ENCODE results near the gene SGCD.
"Not testable (repeated sequence)": the region's sequence is repeated elsewhere in the genome, so short reads cannot be mapped to it uniquely, and the experiment has no call there.

The SGCD gene

DNA sequence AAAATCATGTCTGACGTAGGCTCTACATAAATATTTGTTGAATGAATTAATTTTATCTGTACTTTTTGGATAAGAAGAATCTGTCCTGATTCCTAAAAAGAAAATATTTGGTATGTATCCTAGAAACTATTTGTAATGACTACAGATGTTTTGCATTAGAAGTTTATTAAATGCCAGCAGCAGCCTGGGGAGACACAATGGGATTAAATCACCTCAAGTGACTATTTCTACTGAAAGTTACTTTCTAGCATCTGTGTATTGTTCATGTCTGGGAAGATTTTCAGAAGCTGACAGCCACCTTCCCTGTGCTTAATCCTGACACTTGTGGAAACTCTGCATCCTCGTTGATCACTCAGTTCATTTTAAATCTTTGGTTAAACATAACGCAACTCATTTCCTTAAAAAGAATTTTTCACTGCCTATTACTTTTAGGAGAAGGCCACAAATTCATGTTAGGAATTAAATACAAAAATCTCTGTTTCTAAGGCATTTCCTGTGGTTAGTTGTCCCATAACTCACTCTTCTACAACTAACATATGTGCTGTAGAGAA, 313.8 kb downstream of the SGCD start:
- no peak for DNase-seq (ENCODE audit: low read depth)

DNA sequence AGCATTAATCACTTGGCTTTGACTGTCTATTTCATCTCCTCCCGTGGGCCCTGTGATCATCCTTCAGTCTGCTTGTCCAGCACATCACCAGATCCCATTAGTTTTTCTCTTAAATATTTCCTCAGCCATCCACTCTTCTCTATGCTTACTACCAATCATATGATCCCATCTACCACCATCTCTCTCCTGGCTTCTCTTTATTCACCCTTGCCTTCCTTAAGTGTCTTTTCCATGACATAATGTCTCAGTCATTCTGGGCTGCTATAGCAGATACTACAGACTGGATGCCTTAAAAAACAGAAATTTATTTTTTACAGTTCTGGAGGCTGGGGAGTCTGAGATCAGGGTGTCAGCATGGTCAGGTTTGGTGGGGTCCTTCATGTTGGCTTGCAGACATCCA, 314.7 kb downstream of the SGCD start:
- DNase-seq (ENCODE audit: low read depth): no peak

DNA sequence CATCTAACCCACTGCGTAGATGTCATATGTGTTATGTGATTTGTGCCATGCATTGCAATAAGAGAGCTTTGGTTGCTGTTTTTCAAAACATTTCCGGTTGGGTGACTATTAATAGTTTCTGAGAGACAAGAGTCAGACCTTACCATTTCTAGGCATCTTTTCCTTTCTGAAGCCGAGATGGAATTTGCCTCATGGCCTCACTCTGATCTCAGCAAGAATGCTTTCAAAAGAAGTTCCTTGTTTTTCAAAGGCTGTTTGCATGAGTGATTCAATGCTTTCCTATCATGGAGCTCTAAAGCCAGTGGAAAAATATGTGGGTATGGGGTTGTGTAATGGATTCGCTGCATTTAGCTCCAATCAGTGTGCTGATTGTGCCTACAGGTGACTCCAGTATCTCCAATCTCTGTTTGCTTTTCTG, 320.1 kb downstream of the SGCD start:
- no peak for DNase-seq (ENCODE audit: low read depth)

DNA sequence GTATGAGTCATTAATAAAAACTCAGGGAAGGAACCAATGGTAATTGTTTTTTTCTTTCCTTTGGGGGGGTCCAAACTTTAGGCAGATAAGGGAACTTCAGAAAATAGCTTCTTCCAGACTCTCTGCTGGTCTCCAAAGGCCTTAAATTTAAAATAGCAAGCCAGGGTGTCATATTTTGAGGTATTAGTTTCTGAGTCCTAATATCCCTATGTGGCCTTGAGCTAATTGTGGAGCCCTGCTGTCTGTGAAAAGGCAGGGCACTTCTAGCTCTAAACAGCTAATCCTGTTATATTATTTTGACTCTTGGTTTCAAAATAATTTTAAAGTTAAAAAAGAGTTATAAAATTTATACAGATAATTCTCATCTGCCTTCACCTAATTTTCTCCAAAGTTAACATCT, 327.5 kb downstream of the SGCD start:
- no peak for DNase-seq (ENCODE audit: low read depth)

DNA sequence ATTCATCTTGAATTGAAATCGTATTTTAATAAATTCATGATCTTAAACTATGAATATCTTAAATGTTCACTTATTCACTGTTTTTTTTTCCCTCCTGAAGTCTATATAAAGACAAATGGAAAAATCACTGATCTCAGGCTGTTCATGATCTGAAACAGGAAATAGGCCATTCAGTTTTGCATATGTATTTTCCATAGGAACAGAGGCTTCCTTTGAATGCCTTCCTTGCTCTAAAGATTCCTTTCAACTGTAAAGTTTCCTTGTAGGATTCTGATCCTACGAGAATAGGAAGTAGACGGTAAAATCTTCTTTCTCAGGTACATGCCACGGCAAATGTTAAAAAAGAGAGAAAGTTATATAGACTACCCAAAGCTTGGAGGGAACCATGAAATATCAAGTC, 328.8 kb downstream of the SGCD start:
- DNase-seq (ENCODE audit: low read depth): no peak

DNA sequence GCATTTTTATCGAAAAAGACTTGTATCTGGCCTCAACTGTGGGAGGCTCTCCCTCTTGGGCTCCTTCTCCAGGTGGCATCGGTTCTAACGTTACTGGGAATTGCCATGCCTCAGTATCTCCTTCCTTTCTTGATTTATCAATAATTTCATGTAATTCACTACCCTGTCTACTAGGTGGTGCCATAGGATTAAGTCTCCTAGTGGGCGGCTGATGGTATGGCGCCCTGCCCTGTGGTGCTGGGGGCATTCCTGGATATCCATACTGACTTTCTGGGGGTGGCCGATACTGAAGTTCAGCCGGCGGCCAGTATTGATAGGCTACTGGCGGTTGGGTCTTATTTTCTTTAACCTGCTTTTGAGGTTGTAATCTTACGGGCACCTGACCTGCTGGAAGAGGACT, 337.9 kb downstream of the SGCD start:
- not testable (repeated sequence) for DNase-seq (ENCODE audit: low read depth)

DNA sequence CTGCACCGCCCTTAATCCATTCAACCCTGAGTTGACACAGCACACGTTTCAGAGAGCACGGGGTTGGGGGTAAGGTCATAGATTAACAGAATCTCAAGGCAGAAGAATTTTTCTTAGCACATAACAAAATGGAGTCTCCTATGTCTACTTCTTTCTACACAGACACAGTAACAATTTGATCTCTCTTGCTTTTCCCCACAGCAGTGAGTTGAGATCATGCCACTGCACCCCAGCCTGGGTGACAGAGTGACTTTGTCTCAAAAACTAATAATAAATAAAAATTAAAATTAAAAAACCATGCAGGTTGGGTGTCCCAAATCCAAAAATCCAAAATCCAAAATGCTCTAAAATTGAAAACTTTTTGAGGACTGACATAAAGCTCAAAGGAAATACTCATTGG, 339.7 kb downstream of the SGCD start:
- not testable (repeated sequence) for DNase-seq (ENCODE audit: low read depth)

DNA sequence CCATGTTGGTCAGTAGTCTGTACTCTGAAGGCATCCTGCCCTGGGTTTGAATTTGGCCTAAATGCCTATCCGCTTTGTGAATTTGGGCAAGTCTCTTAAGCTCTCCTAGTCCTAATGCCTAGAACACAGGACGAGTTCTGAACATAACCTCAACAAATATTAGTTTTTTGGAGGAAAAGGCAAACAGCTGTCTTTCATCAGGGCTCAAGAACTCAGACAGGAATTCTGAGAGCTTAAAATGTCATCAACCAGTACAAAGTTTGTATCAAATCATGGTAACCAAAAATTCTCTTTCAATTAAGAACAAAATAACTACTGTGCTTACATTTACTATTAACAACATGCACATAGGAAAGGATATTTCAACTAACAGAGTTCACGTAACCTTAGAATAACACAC, 340.7 kb downstream of the SGCD start:
- DNase-seq (ENCODE audit: low read depth): no peak

DNA sequence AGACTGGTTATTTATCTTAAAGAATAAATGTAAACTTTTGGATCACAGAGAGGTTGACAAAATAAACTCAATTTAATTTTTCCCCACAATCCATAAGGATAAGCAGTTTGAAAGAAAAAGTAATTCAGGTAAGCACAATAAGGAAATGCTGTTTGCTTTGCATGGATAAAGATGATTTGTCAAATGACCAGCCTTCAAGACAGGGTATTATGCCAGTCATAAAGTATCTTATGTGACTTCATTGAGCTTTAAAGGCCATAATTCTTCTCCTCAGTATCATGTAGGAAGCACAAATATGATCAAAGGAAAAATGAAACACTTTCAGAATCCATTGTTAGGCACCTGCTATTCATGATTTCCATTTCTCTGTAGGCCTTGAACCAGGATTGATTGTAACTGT, 342.5 kb downstream of the SGCD start:
- DNase-seq (ENCODE audit: low read depth): no peak

DNA sequence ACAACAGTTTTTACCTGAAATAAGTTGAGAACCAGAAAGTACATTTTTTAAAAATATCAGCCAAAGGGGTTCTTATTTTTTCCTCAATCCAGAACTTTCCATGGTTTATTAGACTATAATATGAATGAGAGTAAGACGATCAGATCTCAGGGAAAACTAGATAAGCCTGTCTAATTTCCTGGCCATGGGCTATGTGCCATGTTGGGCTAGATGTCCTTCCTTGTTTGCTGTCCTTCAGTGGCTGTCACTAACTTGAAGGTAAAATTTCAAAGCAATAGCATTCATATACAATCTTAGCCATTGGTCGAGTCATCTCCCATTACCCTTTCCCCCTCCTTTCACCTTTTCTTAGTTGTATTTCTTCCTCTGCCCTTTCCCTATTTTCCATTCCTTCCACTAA, 343.7 kb downstream of the SGCD start:
- DNase-seq (ENCODE audit: low read depth): no peak

DNA sequence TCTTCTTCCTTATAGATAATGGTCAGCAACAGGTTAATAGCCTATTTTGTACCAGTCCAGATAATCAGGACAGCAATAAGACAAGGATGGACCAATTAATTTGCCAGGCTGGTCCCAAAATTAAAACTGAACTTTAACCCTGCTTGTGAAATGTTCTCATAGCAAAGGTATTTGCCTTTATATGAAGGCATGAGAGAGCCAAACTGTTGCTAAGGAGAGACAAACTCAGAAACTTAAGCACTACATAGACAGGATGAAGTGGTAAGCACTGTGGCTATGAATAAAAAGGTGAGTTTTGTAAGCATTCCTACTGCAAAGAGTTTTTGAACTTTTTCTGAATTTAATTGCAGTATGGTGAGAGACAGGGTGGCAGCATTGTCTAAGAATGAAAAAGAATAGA, 348.4 kb downstream of the SGCD start:
- DNase-seq (ENCODE audit: low read depth): no peak

DNA sequence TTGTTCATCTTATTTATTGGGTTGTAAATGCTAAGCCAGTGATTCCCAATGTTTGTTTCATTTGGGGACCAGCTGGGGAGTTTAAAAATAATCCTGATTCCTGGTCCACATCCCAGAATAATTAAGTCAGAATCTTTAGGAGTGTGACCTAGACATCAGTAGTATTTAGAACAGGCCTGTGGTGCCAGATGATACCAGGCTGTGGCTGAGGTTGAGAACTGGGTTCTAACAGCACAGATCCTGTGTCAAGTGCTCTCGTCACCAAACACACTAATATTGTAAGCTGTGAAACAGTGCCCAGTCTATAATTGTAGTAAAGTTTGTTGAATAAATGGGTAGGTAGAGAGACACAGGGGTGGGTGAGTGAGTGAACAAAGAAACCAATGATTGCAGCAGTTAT, 351.0 kb downstream of the SGCD start:
- DNase-seq (ENCODE audit: low read depth): no peak

DNA sequence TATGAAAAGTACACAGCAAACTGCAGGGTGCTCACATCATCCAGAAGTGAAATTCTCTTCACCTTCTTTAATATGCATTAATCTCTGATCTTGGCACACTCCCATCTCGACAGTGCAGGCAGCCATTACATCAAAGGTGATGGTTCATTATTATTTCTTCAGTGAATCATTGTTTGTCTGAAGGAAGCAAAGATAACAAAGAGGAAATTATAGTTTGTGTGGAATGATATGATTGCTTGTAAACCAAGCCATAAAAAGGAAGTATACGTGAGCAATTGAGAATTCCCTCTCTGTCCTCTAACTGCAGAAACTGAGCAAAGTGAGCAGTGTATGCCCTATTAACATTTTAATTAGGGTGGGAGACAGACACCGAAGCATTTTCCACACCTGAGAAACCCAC, 351.5 kb downstream of the SGCD start:
- no peak for DNase-seq (ENCODE audit: low read depth)

DNA sequence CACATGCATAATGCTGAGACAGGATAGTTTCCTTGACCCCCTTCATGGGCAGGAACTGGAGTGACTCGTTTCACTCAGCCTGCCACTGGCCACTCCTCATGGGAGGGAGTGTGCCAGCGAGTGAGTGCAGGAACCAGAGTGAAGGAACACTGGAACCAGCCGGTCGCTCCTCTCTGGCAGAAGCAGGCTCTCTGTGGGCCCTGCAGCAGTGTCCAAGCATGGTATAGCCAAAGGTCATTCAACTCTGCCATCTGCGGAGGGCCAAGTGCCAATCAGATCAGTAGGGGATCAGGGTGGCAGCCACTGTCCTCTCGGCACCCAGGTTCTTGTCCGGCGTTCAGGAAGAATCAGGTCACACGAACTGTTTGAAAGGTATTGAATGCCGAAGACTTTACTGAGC, 353.9 kb downstream of the SGCD start:
- DNase-seq (ENCODE audit: low read depth): no peak

DNA sequence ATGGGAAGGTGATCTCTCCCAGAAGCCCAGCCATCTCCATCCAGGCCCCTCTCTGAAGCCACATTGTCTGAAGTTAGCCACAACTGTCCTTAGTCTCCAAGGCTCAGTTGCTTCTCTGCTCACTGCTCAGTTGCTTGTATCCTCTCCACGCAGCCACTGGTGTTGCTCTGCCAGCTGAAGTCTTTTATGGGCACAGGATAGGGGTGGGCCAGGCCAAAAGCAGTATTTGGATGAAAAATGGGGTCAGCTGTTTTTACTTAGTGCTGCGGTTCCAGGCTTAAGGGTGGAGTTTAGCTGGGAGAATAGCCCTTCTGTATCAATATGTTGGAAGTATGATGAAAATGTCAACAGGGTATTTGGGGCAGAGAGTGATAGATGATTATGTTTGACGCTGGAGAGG, 354.3 kb downstream of the SGCD start:
- no peak for DNase-seq (ENCODE audit: low read depth)

DNA sequence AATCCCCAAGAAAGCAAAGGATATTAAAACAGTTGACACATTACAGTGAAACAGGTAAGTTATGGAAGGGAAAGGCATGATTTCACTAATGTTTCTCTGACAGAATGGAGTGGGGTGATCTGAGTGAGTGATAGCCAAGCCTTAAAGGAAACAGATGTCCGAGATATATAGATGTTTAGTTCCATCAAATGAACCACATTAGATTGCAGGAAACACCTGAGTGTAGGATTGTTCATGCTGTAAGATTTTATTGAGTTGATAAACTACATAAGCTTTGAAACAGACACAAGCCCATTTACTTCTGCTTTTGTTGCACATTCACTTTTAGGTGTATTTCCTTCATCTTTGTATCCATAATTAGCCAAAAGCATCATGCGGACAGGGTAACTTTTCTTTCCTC, 356.0 kb downstream of the SGCD start:
- no peak for DNase-seq (ENCODE audit: low read depth)

DNA sequence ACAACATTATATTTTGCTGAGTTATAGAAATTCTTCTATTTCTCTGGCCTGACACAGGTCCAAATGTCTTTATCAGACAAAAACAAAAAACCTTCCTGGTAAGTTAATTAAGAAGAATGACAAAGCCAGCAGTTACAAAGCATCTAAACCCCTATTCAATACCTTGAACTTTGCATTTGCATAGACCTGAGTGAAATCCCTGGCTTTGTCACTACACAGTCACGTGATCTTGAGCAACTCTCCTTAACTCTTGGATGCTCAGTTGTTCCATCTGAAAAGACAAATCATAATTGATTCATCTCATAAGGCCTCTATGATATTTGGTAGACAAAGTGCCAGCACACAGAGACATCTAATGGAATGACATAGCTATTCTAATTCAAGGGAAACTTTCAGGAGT, 356.5 kb downstream of the SGCD start:
- DNase-seq (ENCODE audit: low read depth): no peak

DNA sequence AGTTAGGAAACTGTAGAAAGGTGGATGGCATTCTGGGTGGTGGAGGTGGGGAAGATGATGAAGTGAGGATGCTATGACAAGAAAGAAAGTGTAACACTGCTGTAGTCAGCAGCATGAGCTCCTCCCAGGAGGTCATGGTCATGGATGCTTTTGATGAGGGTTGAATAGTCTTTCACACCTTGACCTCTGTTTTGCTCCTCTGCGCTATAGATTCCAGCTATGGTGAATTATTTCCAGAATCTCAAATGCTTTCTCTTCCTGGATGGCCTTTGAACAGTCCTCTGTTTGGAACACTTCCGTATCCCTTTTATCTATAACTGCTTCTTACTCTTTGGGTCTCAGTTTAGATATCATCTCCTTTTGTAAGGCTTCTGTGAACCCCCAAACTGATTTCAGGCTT, 357.3 kb downstream of the SGCD start:
- no peak for DNase-seq (ENCODE audit: low read depth)

DNA sequence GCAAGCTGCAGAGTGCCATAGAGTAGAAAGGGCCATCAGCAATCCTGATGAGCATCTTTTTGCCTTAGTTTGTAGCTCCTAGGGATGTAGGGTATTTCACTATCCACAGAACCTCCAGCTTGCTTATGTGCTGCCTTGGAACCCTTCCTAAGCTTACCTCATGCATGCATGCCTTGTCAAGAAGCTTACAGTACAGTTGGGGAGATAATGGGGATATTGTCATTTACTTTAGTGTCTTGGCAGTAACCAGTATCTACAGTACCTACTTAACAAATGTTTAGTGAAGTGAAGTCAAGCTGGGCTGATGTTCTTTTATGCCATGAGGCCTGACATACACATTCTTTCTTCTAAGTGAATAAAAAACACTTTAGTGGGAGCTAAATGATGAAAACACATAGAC, 358.5 kb downstream of the SGCD start:
- no peak for DNase-seq (ENCODE audit: low read depth)

DNA sequence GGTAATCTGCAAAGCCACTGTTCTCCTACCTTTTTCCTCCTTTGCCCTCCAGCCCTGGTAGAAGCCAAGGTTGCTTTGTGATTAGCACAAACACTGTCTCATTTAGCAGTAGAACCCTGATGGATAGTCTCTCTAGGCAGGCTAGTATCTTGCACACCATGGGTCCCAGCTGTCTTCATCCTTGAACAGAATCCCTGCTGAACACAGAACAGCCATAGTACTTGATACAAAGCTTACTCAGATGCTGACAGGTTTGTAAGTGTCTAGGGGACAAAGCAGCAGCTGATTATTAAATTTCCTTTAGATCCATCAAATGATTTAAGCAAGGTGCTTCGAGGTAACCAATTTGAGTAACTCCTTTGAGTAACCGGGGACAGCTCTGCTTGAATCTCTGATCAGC, 359.4 kb downstream of the SGCD start:
- DNase-seq (ENCODE audit: low read depth): no peak

DNA sequence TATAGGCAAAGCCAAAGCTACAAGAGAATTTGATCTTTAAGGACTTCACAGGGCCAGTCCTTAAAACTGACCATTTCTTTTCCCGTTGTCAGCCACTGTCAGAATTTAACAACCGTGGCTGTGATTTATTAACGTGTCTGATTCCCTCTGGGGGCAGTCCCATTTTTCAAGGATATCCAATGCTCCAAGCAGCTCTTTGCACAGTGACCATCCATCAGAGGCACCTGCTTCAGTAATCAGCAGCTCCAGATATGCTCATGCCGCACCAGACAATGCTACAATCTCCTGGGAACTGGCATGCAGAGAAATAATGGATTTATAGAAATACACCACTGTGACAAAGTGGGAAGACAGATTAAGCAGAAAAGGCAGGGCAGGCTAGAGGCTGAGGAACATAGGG, 359.8 kb downstream of the SGCD start:
- no peak for DNase-seq (ENCODE audit: low read depth)

DNA sequence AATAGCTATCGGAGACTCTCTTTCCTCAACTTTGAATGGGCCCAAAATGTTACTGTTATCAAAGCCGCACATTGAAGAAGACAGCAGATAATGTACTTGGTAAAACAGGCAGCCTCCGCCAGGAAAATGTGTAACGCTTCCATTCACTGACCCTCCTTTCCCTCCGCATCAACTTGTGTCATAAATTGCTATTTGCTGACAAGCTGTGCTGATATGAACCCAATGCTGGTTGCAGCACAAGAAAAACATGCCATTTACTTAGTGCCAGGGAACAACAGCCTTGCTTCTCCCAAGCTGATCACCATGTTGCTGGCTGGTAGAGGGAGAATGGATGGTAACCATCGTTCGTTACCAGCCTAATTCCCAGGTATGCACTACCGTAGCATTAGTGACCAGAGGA, 360.6 kb downstream of the SGCD start:
- no peak for DNase-seq (ENCODE audit: low read depth)

DNA sequence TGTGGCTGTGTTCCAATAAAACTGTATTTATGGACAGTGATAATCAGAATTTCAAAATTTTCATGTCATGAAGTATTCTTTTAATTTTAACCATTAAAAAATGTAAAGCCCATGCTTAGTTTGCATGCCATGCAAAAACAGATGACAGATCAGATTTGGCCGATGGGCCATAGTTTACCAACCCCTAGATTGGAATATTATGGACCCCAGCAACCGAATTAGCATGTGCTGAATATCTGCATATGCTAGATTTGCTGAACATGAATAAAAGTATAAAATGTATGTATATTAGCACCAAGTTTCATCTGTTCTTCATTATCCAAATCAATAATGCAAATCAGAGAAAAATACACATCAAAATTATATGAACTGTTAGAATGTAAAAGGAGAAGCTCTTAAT, 364.6 kb downstream of the SGCD start:
- DNase-seq (ENCODE audit: low read depth): no peak

DNA sequence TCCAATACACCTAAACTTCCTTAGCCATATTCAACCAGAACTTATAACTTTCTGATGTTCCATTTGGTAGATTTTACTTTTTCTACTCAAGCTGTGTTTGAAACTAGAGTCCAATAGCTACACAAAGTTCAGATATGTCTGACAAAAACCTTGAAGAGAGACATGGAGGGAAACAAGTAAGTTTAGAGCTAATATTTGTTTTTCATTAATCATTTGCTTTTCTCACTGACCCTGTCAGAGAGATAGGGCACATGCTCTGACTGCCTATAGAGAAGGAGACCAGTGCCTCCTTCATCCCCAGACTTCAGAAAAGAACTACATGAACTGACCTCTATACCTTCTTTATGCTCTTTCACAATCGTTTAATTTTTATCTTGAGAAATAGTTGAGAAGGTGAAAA, 366.1 kb downstream of the SGCD start:
- no peak for DNase-seq (ENCODE audit: low read depth)

DNA sequence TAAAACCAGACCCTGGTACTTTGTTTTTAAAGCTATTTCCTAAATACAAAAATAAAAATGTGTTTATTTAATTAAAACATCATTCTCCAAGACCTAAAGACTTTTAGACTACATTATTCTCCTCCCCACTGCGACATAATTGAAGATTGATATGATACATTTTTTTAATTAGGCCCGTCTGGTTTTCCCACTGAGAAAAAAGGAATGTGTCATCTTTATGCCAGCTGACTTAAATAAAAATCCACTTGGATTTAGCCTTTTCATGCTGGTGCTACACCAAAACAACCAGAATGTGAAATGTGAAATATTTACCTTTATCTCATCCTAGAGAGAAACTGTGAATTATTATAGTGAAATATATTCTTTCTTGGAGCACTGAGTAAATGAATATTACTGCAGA, 367.6 kb downstream of the SGCD start:
- no peak for DNase-seq (ENCODE audit: low read depth)

Data from T follicular helper cell (primary cell).